NCI-H2081 (cell line): Measurements from ENCODE around the gene CTBP1.

ENCODE experiments used
- DNase-seq, 2 experiments: peaks; one replicate each; lab custom pipeline; 2025; lab: John Stamatoyannopoulos, UW

Gene CTBP1

GRCh38 chr4:1175635-1176229 lies 73.2 kb downstream of the CTBP1 start:
- no peak for DNase-seq

- DNase-seq, result no peak
These were observed 73.8 kb downstream of the CTBP1 start for GRCh38 chr4:1174941-1175634.

GRCh38 chr4:1172971-1173757 lies 75.8 kb downstream of the CTBP1 start:
- DNase-seq, result no peak

- no peak for DNase-seq
These were observed 76.6 kb downstream of the CTBP1 start, which contains the start of gene SPON2 for GRCh38 chr4:1172228-1172851. Gene SPON2 (minus strand): TSS chr4:1172583.

GRCh38 chr4:1171311-1172227 lies 77.4 kb downstream of the CTBP1 start:
- no peak for DNase-seq

- no peak for DNase-seq
These were observed 78.0 kb downstream of the CTBP1 start for GRCh38 chr4:1170976-1171310.

- DNase-seq, result no peak
These were observed 78.6 kb downstream of the CTBP1 start for GRCh38 chr4:1170156-1170975.

- no peak for DNase-seq
These were observed 79.2 kb downstream of the CTBP1 start for GRCh38 chr4:1169691-1170096.

GRCh38 chr4:1169171-1169671 lies 79.7 kb downstream of the CTBP1 start:
- no peak for DNase-seq

GRCh38 chr4:1168191-1169101 lies 80.5 kb downstream of the CTBP1 start:
- DNase-seq, result no peak

- DNase-seq, result peak; percentile 78 to 88
These were observed 81.5 kb downstream of the CTBP1 start for GRCh38 chr4:1167244-1167949.

- DNase-seq, result no peak
These were observed 82.3 kb downstream of the CTBP1 start for GRCh38 chr4:1166509-1167243.

GRCh38 chr4:1164956-1165545 lies 83.9 kb downstream of the CTBP1 start:
- DNase-seq, result no peak

GRCh38 chr4:1164444-1164843 lies 84.5 kb downstream of the CTBP1 start:
- no peak for DNase-seq

GRCh38 chr4:1164040-1164439 lies 84.9 kb downstream of the CTBP1 start:
- DNase-seq, result no peak
